ENCODE results near the gene TMX2. TPM values are rescaled to one million over a fixed set of nuclear protein-coding genes. Genes with fewer than 3 reads are reported as not detected.
"Not testable (repeated sequence)": the region's sequence is repeated elsewhere in the genome, so short reads cannot be mapped to it uniquely, and the experiment has no call there.

TMX2 gene
- total RNA-seq, 2 experiments from 2014 or later, result 61.6 to 64.7 TPM

DNA sequence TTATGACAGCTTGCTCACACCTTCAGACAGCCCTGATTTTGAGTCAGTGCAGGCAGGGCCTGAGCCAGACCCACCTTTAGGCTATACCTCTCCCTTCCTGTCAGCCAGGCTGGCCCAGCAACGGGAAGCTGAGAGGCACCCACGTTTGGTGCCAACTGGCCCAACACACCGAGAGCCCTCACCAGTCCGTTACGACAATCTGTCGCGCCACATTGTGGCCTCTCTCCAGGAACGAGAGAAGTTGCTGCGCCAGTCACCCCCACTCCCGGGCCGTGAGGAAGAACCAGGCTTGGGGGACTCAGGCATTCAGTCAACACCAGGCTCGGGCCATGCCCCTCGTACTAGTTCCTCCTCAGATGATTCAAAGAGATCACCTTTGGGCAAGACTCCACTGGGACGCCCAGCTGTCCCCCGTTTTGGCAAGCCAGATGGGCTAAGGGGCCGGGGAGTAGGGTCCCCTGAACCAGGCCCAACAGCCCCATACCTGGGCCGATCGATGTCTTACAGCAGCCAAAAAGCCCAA, 13.5 kb upstream of the TMX2 start:
- H3K36me3 Mint-ChIP-seq, result peaks cover 27% of the 10 kb centered on the region
- no peak overlapping the region for H3K4me3 Mint-ChIP-seq
- no peaks in the 10 kb centered on the region for H3K9me3 Mint-ChIP-seq
- H3K4me1 Mint-ChIP-seq, result no peaks in the 10 kb centered on the region
- no peak for ATAC-seq (ENCODE audit: low read depth)
- no peaks in the 10 kb centered on the region for H3K27me3 Mint-ChIP-seq
- H3K27ac Mint-ChIP-seq, result no peak overlapping the region
- POLR2A ChIA-PET, result interaction anchor here (1.3 kb wide), 1 partner anchor 13 kb away, joined by 5 read pairs; the partner anchor contains the start of genes MED19 and TMX2
- no peak for DNase-seq

DNA sequence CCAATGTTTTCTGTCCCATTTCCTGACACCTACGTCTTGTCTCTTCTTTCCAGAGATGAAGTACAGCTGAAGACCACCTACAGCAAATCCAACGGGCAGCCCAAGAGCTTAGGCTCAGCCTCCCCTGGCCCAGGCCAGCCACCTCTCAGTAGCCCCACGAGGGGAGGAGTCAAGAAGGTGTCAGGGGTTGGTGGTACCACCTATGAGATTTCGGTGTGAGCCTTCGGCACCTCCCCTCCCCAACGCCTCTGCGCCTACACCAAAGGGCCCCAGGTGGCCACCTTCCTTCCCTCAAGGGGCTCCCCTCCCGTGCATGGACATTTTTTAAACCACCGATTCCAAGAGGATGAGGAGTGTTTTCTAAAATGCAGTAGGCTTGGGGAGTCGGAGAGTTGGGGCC, 12.6 kb upstream of the TMX2 start:
- no peak overlapping the region for H3K27ac Mint-ChIP-seq
- H3K36me3 Mint-ChIP-seq, result peaks cover 34% of the 10 kb centered on the region

DNA sequence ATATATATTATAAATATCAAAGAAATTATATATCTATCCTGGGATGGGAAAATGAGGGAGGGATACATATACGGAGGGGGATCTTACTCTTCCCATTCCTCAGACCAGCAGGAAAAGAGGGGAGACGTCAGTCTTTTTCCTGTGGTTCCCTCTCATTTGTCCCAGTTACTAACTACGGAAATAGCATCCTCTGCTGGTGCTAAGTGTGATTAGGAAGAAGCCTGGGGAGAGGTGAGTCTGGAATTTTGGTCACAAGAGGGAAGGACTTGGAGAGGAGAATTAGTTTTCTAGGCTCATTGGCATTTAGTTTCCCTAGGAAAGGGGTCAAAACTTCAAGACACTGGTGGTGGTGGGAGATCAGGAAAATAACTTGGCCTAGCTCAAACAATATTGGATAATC, 12.0 kb upstream of the TMX2 start:
- no peaks in the 10 kb centered on the region for H3K4me1 Mint-ChIP-seq

More for the DNA sequence above, 12.6 kb upstream of the TMX2 start:
- Mint-ChIP-seq H3K27me3 (no peaks in the 10 kb centered on the region), H3K9me3 (no peaks in the 10 kb centered on the region), H3K4me1 (no peaks in the 10 kb centered on the region), H3K4me3 (no peak overlapping the region)
- ATAC-seq (ENCODE audit: low read depth) (no peak), DNase-seq (no peak)
- POLR2A ChIA-PET, result no interaction called here

GRCh38 chr11:57703341-57703740, 9.1 kb upstream of the TMX2 start:
- Mint-ChIP-seq H3K27me3 (no peaks in the 10 kb centered on the region), H3K27ac (no peak overlapping the region), H3K9me3 (no peaks in the 10 kb centered on the region), H3K4me3 (no peak overlapping the region), H3K36me3 (peaks cover 27% of the 10 kb centered on the region), H3K4me1 (peaks cover 4% of the 10 kb centered on the region)
- ATAC-seq (ENCODE audit: low read depth), result no peak
- POLR2A ChIA-PET, result interaction anchor here (0.7 to 1.2 kb wide), 3 partner anchors 8 to 36 kb away, joined by 5 to 7 read pairs (median 6); partner anchors contain the start of gene MED19
- DNase-seq, result no peak

More for the DNA sequence above, 12.0 kb upstream of the TMX2 start:
- Mint-ChIP-seq H3K36me3 (peaks cover 34% of the 10 kb centered on the region), H3K27me3 (no peaks in the 10 kb centered on the region), H3K9me3 (no peaks in the 10 kb centered on the region), H3K27ac (no peak overlapping the region), H3K4me3 (no peak overlapping the region)
- no peak for DNase-seq
- POLR2A ChIA-PET, result interaction anchor here (1.1 kb wide), 1 partner anchor 11 kb away, joined by 4 read pairs; the partner anchor contains the start of gene MED19
- no peak for ATAC-seq (ENCODE audit: low read depth)

- Mint-ChIP-seq H3K4me3 (no peak overlapping the region), H3K9me3 (no peaks in the 10 kb centered on the region), H3K36me3 (peaks cover 21% of the 10 kb centered on the region), H3K27ac (no peak overlapping the region), H3K4me1 (peaks cover 12% of the 10 kb centered on the region), H3K27me3 (no peaks in the 10 kb centered on the region)
- no peak for DNase-seq
- POLR2A ChIA-PET, result no interaction called here
- ATAC-seq (ENCODE audit: low read depth), result no peak
Observed at GRCh38 chr11:57704932-57705331, 7.5 kb upstream of the TMX2 start.

GRCh38 chr11:57705432-57705831, 7.0 kb upstream of the TMX2 start:
- H3K27ac Mint-ChIP-seq; DNase-seq; H3K27me3 Mint-ChIP-seq; H3K9me3 Mint-ChIP-seq; H3K4me3 Mint-ChIP-seq; ATAC-seq (ENCODE audit: low read depth); POLR2A ChIA-PET: not testable (repeated sequence)
- Mint-ChIP-seq H3K36me3 (peaks cover 22% of the 10 kb centered on the region), H3K4me1 (peaks cover 15% of the 10 kb centered on the region)

DNA sequence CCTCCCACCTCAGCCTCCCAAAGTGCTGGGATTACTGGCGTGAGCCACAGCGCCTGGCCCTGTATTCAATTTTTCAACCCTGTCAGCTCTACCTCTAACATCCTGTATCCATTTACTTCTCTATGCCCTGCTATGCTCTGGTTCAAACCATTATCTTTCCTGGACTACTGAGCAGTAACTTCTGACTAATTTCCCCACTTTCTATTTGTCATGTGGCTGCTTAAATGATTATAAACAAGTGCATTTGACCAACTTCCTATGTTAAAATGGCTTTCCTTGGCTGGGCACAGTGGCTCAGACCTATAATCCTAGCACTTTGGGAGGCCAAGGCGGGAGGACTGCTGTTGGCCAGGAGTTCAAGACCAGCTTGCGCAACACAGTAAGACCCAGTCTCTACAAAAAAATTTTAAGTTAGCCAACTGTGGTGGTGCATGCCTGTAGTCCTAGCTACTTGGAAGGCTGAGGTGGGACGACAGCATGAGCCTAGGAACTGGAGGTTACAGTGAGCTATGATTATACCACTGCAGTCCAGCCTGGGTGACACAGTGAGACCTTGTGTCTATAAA, 2.5 kb upstream of the TMX2 start:
- POLR2A ChIA-PET, result interaction anchor here (1.0 kb wide), 1 partner anchor 8 kb away, joined by 3 read pairs; no protein-coding TSS in a partner anchor
- no peak for DNase-seq
- Mint-ChIP-seq H3K27ac (no peak overlapping the region), H3K27me3 (no peaks in the 10 kb centered on the region), H3K36me3 (peaks cover 6% of the 10 kb centered on the region), H3K9me3 (no peaks in the 10 kb centered on the region), H3K4me3 (no peak overlapping the region), H3K4me1 (peaks cover 36% of the 10 kb centered on the region)
- no peak for ATAC-seq (ENCODE audit: low read depth)

- Mint-ChIP-seq H3K4me1 (peaks cover 36% of the 10 kb centered on the region), H3K4me3 (peak within 1 kb of the TSS; percentile 97), H3K36me3 (peaks cover 6% of the 10 kb centered on the region), H3K9me3 (no peaks in the 10 kb centered on the region), H3K27me3 (no peaks in the 10 kb centered on the region), H3K27ac (peak within 1 kb of the TSS; percentile 93)
- ATAC-seq (ENCODE audit: low read depth) (peak; percentile 41), DNase-seq (peak; percentile 78)
- POLR2A ChIA-PET, result interaction anchor here (0.6 to 2.9 kb wide), 9 partner anchors 8 to 222 kb away, joined by 3 to 17 read pairs (median 5); partner anchors contain the start of gene SELENOH
Observed at GRCh38 chr11:57711414-57712255, 758 bp upstream of the TMX2 start, which contains the start of gene MED19. MED19 (minus strand) TSS chr11:57712215; CDS start chr11:57712179, 36 bp downstream.

GRCh38 chr11:57713835-57714234, 1.4 kb downstream of the TMX2 start:
- POLR2A ChIA-PET, result interaction anchor here (1.0 kb wide), 2 partner anchors 18 to 28 kb away, joined by 6 read pairs; partner anchors contain the start of gene SELENOH

GRCh38 chr11:57716726-57717125, 4.3 kb downstream of the TMX2 start:
- H3K27me3 Mint-ChIP-seq; ATAC-seq (ENCODE audit: low read depth); H3K4me3 Mint-ChIP-seq; H3K9me3 Mint-ChIP-seq; H3K27ac Mint-ChIP-seq; DNase-seq; POLR2A ChIA-PET: not testable (repeated sequence)
- H3K4me1 Mint-ChIP-seq, result peaks cover 12% of the 10 kb centered on the region
- peaks cover 10% of the 10 kb centered on the region for H3K36me3 Mint-ChIP-seq

More at GRCh38 chr11:57713835-57714234, 1.4 kb downstream of the TMX2 start:
- H3K27ac Mint-ChIP-seq, result peak overlapping the region; percentile 93
- H3K4me1 Mint-ChIP-seq, result peaks cover 28% of the 10 kb centered on the region
- ATAC-seq (ENCODE audit: low read depth) (no peak), DNase-seq (no peak)
- peaks cover 8% of the 10 kb centered on the region for H3K36me3 Mint-ChIP-seq
- H3K27me3 Mint-ChIP-seq, result no peaks in the 10 kb centered on the region
- no peaks in the 10 kb centered on the region for H3K9me3 Mint-ChIP-seq
- peak overlapping the region; percentile 97 for H3K4me3 Mint-ChIP-seq

DNA sequence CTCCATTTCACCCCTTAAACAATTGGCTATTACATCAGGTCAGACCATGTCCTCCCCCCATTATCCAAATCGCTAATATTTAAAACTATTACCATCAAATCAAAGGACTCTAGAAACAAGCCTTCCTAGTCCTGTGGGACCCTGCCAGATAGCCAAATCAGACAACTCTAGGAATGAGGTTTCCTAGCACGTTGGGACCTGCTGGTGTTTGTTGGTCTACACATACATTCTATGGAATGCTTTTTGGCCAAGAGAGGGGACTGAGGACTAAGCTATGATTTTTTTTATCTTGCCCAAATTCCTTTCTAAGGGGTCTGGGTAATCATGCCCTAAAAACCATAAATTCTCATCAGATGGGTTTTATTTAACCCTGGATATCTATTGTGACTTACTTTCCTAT, 14.8 kb downstream of the TMX2 start:
- POLR2A ChIA-PET, result no interaction called here
- Mint-ChIP-seq H3K36me3 (peaks cover 4% of the 10 kb centered on the region), H3K27ac (no peak overlapping the region)

DNA sequence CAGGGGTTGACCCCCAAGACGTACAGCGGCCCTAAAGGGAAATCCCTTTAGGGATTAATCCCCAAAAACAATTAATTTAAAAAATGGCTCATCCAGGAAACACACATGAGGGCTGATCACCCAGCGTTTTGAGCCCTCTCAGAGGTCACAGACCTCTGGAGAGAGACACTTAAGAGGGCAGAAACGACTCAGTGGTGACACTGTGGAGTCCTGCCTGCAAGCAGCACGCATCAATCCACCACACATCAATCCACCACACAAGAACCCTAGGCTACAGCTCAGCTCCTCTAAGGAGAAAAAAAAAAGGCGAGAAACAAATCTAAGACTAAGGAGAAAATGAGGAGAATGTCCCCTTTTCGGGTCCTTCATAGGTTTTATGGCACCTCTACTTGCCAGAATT, 16.4 kb downstream of the TMX2 start:
- Mint-ChIP-seq H3K27me3 (no peaks in the 10 kb centered on the region), H3K4me3 (no peak overlapping the region), H3K36me3 (peaks cover 4% of the 10 kb centered on the region), H3K4me1 (peaks cover 5% of the 10 kb centered on the region), H3K9me3 (no peaks in the 10 kb centered on the region), H3K27ac (no peak overlapping the region)
- ATAC-seq (ENCODE audit: low read depth) (no peak), DNase-seq (no peak)
- POLR2A ChIA-PET, result no interaction called here

More for the DNA sequence above, 14.8 kb downstream of the TMX2 start:
- H3K4me3 Mint-ChIP-seq, result no peak overlapping the region
- no peak for DNase-seq
- no peaks in the 10 kb centered on the region for H3K27me3 Mint-ChIP-seq
- no peak for ATAC-seq (ENCODE audit: low read depth)
- H3K9me3 Mint-ChIP-seq, result no peaks in the 10 kb centered on the region
- H3K4me1 Mint-ChIP-seq, result peaks cover 5% of the 10 kb centered on the region

- DNase-seq, result no peak
- H3K27me3 Mint-ChIP-seq, result no peaks in the 10 kb centered on the region
- H3K27ac Mint-ChIP-seq, result no peak overlapping the region
- peaks cover 5% of the 10 kb centered on the region for H3K4me1 Mint-ChIP-seq
- no peak for ATAC-seq (ENCODE audit: low read depth)
- H3K4me3 Mint-ChIP-seq, result no peak overlapping the region
- H3K9me3 Mint-ChIP-seq, result no peaks in the 10 kb centered on the region
- POLR2A ChIA-PET, result no interaction called here
- peaks cover 6% of the 10 kb centered on the region for H3K36me3 Mint-ChIP-seq
Observed at GRCh38 chr11:57729479-57729878, 17.1 kb downstream of the TMX2 start.

All from activated naive CD8-positive, alpha-beta T cell treated with anti-CD3 and anti-CD28 coated beads, Interleukin-2, amount 10 ng/mL, durations not matched to agents 7 days and 5 days (primary cell).